OCI-LY3 (cell line): ENCODE measurements around the gene GADD45G.

Source experiments
- H2AFZ ChIP-seq: fragments of 200-600, 300-600 bp; shearing (Covaris generic); 2 replicates; pipeline ENCODE4 v1.6.0; 2014; ENCODE audit warnings: antibody characterized with exemption, low read depth, low read length
- H3K27ac ChIP-seq: fragments of 200-600, 300-600 bp; sonication (generic); 2 replicates; pipeline ENCODE4 v1.5.1; 2014; ENCODE audit warnings: mild to moderate bottlenecking, low read length, moderate library complexity, mixed read lengths
- H3K27me3 ChIP-seq: fragments of 200-600, 300-600 bp; sonication (generic); 2 replicates; pipeline ENCODE4 v1.6.1; 2014; ENCODE audit warnings: low read depth, low read length, mixed read lengths
- H3K36me3 ChIP-seq: fragments of 200-600, 300-600 bp; sonication (generic); replicated peaks from 2 replicates; pipeline ENCODE3; 2014; ENCODE audit warnings: low read depth, low read length, mixed read lengths
- H3K4me1 ChIP-seq: fragments of 300-600, 200-600 bp; sonication (generic); 2 replicates; pipeline ENCODE4 v1.6.1; 2014; ENCODE audit warnings: low read length, mixed read lengths
- H3K4me2 ChIP-seq: fragments of 200-600, 300-600 bp; sonication (generic); 2 replicates; pipeline ENCODE4 v1.6.1; 2014; ENCODE audit warnings: low read length, mixed read lengths
- H3K4me3 ChIP-seq: fragments of 300-600, 200-600 bp; sonication (generic); 2 replicates; pipeline ENCODE4 v1.5.1; 2014; ENCODE audit warnings: antibody characterized with exemption, mild to moderate bottlenecking, low read length, moderate library complexity
- H3K79me2 ChIP-seq: fragments of 300-600, 200-600 bp; shearing (Covaris generic); 2 replicates; pipeline ENCODE4 v1.6.1; 2014; ENCODE audit warnings: mild to moderate bottlenecking, low read length, mixed read lengths
- H3K9ac ChIP-seq: fragments of 300-600, 200-600 bp; shearing (Covaris generic); 2 replicates; pipeline ENCODE4 v1.6.0; 2014; ENCODE audit warnings: mild to moderate bottlenecking, low read length, moderate library complexity
- H3K9me3 ChIP-seq: fragments of 200-600, 300-600 bp; shearing (Covaris generic); 2 replicates; pipeline ENCODE4 v1.6.1; 2014; ENCODE audit warnings: low read length, mixed read lengths; ENCODE audit not compliant: insufficient read depth
- H4K20me1 ChIP-seq: fragments of 200-600, 300-600 bp; sonication (generic); 2 replicates; pipeline ENCODE4 v1.6.1; 2016; ENCODE audit warnings: low read length, mixed read lengths; ENCODE audit not compliant: insufficient read depth
- CTCF ChIP-seq: fragments of 200-600, 300-600 bp; sonication (generic); IDR thresholded peaks from 2 replicates; pipeline ENCODE4 v1.5.1; 2014; ENCODE audit warnings: antibody characterized with exemption, low read length, low read depth
- EZH2phosphoT487 ChIP-seq: fragments of 200-600 bp; shearing (Covaris generic); IDR thresholded peaks from 2 replicates; pipeline ENCODE4 v1.6.1; 2018; ENCODE audit warnings: antibody characterized with exemption, mixed run types, low read depth

Gene GADD45G

DNA sequence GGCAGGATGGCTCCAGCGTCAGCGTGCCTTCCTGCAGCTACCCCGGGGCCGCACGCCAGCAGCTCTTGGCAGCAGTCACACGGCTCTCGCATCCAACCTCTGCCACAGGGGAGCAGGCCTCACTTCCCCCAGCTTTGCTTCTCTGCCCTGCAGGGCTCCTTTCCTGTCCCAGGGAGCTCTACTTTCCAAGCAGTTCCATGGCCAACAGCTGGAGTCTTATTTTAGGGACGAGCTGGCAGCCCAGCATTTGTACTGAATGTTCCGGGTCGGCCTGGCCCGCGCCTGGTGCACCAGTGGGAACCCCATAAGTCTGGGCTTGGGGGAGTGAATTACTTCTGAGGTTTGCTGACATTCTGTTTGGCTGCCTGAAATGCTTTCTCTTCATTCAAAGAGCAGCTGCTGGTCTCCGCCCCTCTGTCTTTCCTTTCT lies 34.6 kb downstream of the GADD45G start:
- no peak overlapping the region for H3K4me2 ChIP-seq
- TF ChIP-seq CTCF (no peak), EZH2phosphoT487 (no peak)

DNA sequence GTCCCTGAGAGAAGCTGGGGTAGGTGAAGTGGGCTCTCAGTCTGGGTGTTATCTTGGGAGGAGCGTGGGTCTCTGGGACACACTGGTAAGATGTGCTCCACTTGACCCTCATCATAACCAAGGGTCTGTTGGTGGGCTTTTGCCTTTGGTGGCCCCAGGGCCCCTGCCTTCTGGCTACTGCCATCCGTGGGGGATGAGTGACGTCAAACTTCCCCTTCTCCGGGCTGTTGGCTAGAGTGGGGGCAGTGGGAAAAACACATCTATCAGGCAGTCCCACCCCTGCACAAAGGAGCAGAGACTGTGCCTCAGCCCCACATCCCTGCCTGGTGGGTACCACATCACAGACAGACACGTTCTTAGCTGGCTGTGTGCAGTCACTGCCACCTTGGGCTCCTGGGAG lies 35.1 kb downstream of the GADD45G start:
- Histone ChIP-seq H2AFZ (no peak overlapping the region), H3K4me1 (no peaks in the 10 kb centered on the region), H3K4me3 (no peak overlapping the region), H3K36me3 (no peaks in the 10 kb centered on the region), H4K20me1 (no peaks in the 10 kb centered on the region), H3K9me3 (no peaks in the 10 kb centered on the region), H3K9ac (no peak overlapping the region), H3K27me3 (peaks cover 8% of the 10 kb centered on the region; the same call in 1 of the 2 replicates), H3K79me2 (no peaks in the 10 kb centered on the region), H3K4me2 (no peak overlapping the region), H3K27ac (no peak overlapping the region)
- TF ChIP-seq CTCF, result no peak

More for the DNA sequence above, 34.6 kb downstream of the GADD45G start:
- no peak overlapping the region for H3K4me3 ChIP-seq
- H2AFZ ChIP-seq, result no peak overlapping the region
- no peak overlapping the region for H3K27ac ChIP-seq
- H4K20me1 ChIP-seq, result no peaks in the 10 kb centered on the region
- no peaks in the 10 kb centered on the region for H3K9me3 ChIP-seq
- H3K36me3 ChIP-seq, result no peaks in the 10 kb centered on the region
- H3K79me2 ChIP-seq, result no peaks in the 10 kb centered on the region
- peaks cover 13% of the 10 kb centered on the region; the same call in 1 of the 2 replicates for H3K27me3 ChIP-seq
- no peaks in the 10 kb centered on the region for H3K4me1 ChIP-seq
- no peak overlapping the region for H3K9ac ChIP-seq

DNA sequence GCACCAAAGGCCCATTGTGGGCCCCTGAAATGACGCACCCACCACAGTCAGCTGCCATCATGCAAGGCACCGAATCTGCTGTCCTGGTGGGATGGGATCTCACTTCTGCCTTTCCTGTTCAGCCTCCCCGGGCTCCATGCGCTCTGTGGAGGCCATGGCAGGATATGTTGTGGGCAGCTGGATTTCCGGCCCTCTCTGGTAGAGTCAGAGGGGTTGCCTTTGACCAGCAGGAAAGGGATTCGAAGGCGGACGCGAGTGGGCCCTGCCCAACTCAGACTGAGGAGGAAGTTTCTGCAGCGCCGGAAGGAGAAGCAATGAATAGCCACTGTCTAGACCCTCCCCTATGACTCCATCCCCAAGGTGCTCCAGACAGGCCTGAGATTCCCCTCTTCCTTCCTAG lies 35.5 kb downstream of the GADD45G start:
- no peak overlapping the region for H3K4me3 ChIP-seq
- no peaks in the 10 kb centered on the region for H3K79me2 ChIP-seq
- no peaks in the 10 kb centered on the region for H4K20me1 ChIP-seq
- H2AFZ ChIP-seq, result no peak overlapping the region
- TF ChIP-seq CTCF, result no peak
- no peak for TF ChIP-seq EZH2phosphoT487
- H3K27me3 ChIP-seq, result 0 out of 2 replicates have a peak, but pooled peaks cover 4% of the 10 kb centered on the region
- H3K27ac ChIP-seq, result no peak overlapping the region
- no peaks in the 10 kb centered on the region for H3K4me1 ChIP-seq
- no peak overlapping the region for H3K9ac ChIP-seq
- no peak overlapping the region for H3K4me2 ChIP-seq
- H3K9me3 ChIP-seq, result no peaks in the 10 kb centered on the region
- H3K36me3 ChIP-seq, result no peaks in the 10 kb centered on the region

DNA sequence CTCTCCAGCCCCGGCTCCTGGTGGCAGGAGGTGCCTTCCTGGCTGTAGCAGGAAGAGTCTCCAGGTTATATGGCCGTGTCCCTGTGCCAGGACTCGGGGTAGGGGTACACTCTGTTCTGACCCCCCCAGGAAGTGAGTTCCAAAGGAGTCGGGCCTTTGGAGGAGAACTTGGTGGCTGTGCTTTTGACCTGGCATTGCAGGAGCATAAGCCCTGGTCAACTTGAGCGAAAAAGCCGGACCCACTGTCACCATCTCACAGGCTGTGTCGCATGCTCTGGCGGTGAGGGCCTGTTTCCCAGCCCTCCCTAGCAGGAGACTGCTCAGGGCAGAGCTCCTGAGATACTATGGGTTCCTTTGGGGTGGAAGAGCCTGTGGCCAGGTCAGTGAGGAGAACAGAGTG lies 36.0 kb downstream of the GADD45G start:
- H3K27me3 ChIP-seq, result peaks cover 1% of the 10 kb centered on the region; the same call in 1 of the 2 replicates
- no peaks in the 10 kb centered on the region for H3K79me2 ChIP-seq
- H3K36me3 ChIP-seq, result no peaks in the 10 kb centered on the region
- H3K4me1 ChIP-seq, result no peaks in the 10 kb centered on the region
- TF ChIP-seq EZH2phosphoT487 (no peak), CTCF (no peak)
- H3K27ac ChIP-seq, result no peak overlapping the region
- H3K4me2 ChIP-seq, result no peak overlapping the region
- no peak overlapping the region for H2AFZ ChIP-seq
- H3K4me3 ChIP-seq, result no peak overlapping the region
- no peak overlapping the region for H3K9ac ChIP-seq
- no peaks in the 10 kb centered on the region for H3K9me3 ChIP-seq
- H4K20me1 ChIP-seq, result no peaks in the 10 kb centered on the region
